Activated CD8-positive, alpha-beta T cell treated with anti-CD3 and anti-CD28 coated beads, Interleukin-2, amount 10 ng/mL, durations not matched to agents 7 days and 5 days (primary cell): ENCODE results near the gene SLC13A5. TPM values are rescaled to one million over a fixed set of nuclear protein-coding genes. Genes with fewer than 3 reads are reported as not detected.
"Not testable (repeated sequence)": the region's sequence is repeated elsewhere in the genome, so short reads cannot be mapped to it uniquely, and the experiment has no call there.

Experiments used
- ATAC-seq: fragments of 150-1000 bp; cut with Tn5 transposase; one replicate; pipeline ENCODE4 v1.10.0; 2021; ENCODE audit warnings: moderate library complexity
- CTCF ChIA-PET: fragments of 350-600 bp; sonication (Branson Sonifier 250); formaldehyde crosslinking; loops from one replicate; lab custom pipeline; 2021; ENCODE audit warnings: antibody characterized with exemption; lab: Charles Lee
- POLR2A ChIA-PET: fragments of 350-600 bp; sonication (Branson Sonifier 250); formaldehyde crosslinking; loops from one replicate; lab custom pipeline; 2021; ENCODE audit warnings: antibody characterized with exemption; lab: Charles Lee
- DNase-seq: peaks from one replicate; pipeline ENCODE4 v3.0.0-alpha.2; 2020
- H3K27ac Mint-ChIP-seq: one replicate; pipeline ENCODE4 v1.8.0; 2021; ENCODE audit warnings: mild to moderate bottlenecking, mixed read lengths
- H3K27me3 Mint-ChIP-seq: one replicate; pipeline ENCODE4 v1.8.0; 2021; ENCODE audit warnings: low read depth, mixed read lengths
- H3K36me3 Mint-ChIP-seq: one replicate; pipeline ENCODE4 v1.8.0; 2021; ENCODE audit warnings: low read depth, mixed read lengths
- H3K4me1 Mint-ChIP-seq: one replicate; pipeline ENCODE4 v1.8.0; 2021; ENCODE audit warnings: low read depth, mixed read lengths
- H3K4me3 Mint-ChIP-seq: one replicate; pipeline ENCODE4 v1.8.0; 2021; ENCODE audit warnings: mild to moderate bottlenecking, mixed read lengths
- H3K9me3 Mint-ChIP-seq: one replicate; pipeline ENCODE4 v1.8.0; 2022; ENCODE audit warnings: mixed read lengths; ENCODE audit not compliant: insufficient read depth
- total RNA-seq, 2 experiments: library from RNA; stranded (reverse); gene quantifications; one replicate each; pipeline ENCODE4 v1.2.3, GENCODE V29; 2021

Gene SLC13A5
- total RNA-seq, 2 experiments from 2014 or later, result not detected

DNA sequence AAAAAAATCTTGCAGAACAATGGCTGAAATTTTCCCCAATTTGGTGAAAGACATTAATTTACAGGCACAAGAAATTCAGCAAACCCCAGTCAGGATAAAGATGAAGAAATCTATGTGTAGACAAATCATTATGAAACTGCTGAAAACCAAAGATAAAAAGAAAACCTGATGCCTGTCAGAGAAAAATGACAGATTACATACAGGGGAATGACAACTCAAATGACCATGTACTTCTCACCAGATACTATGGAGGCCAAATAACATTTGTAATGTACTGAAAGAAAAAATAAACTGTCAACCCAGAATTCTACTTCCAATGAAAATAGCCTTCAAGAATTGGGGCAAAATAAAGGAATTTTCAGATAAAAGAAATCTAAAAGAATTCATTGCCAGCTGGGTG is 35.4 kb upstream of the SLC13A5 start:
- DNase-seq (no peak), ATAC-seq (no peak)
- Mint-ChIP-seq H3K27me3 (peaks cover 27% of the 10 kb centered on the region), H3K27ac (no peak overlapping the region), H3K9me3 (no peaks in the 10 kb centered on the region), H3K4me3 (no peak overlapping the region), H3K36me3 (no peaks in the 10 kb centered on the region), H3K4me1 (peaks cover 22% of the 10 kb centered on the region)
- CTCF ChIA-PET, result interaction anchor here (1.5 kb wide), 1 partner anchor 84 kb away, joined by 4 read pairs; no protein-coding TSS in a partner anchor
- POLR2A ChIA-PET, result interaction anchor here (1.5 kb wide), 1 partner anchor 11 kb away, joined by 5 read pairs; no protein-coding TSS in a partner anchor

DNA sequence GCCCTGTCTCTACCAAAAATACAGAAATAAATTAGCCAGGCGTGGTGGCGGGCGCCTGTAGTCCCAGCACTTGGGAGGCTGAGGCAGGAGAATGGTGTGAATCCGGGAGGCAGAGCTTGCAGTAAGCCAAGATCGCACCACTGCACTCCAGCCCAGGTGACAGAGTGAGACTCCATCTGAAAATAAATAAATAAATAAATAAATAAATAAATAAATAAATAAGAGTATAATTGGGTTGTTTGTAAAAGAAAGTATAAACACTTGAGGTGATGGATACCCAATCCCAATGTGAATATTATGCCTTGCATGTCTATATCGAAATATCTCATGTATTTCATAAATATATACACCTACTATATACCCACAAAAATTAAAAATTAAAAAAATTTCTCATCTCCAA is 33.5 kb upstream of the SLC13A5 start:
- ATAC-seq, H3K27ac Mint-ChIP-seq, H3K36me3 Mint-ChIP-seq, DNase-seq, POLR2A ChIA-PET, CTCF ChIA-PET, H3K4me3 Mint-ChIP-seq, H3K4me1 Mint-ChIP-seq, H3K9me3 Mint-ChIP-seq: not testable (repeated sequence)
- H3K27me3 Mint-ChIP-seq, result peaks cover 42% of the 10 kb centered on the region

DNA sequence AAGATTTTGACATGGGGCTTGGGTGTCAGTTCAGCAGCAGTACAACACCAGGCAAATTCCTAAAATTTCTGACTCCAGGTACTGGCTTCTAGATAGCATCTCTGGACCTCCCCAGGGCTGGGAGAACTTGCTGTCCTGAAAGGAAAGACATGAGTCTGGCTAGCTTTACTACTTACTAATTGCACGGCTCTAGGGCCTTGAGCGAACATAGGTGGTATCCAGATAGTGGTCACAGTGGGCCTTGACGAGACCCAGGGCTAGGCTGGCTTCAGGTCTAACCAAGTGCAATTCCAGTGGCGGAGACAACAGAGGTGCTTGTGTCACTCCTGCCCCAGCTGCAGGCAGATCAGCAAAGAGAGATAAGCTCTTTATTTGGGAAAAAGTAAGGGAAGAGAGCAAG is 16.4 kb upstream of the SLC13A5 start:
- DNase-seq (no peak), ATAC-seq (no peak)
- no peaks in the 10 kb centered on the region for H3K36me3 Mint-ChIP-seq
- ChIA-PET CTCF (no interaction called here), POLR2A (no interaction called here)
- H3K27me3 Mint-ChIP-seq, result peaks cover 34% of the 10 kb centered on the region
- H3K4me3 Mint-ChIP-seq, result no peak overlapping the region
- H3K9me3 Mint-ChIP-seq, result no peaks in the 10 kb centered on the region
- no peak overlapping the region for H3K27ac Mint-ChIP-seq
- no peaks in the 10 kb centered on the region for H3K4me1 Mint-ChIP-seq

DNA sequence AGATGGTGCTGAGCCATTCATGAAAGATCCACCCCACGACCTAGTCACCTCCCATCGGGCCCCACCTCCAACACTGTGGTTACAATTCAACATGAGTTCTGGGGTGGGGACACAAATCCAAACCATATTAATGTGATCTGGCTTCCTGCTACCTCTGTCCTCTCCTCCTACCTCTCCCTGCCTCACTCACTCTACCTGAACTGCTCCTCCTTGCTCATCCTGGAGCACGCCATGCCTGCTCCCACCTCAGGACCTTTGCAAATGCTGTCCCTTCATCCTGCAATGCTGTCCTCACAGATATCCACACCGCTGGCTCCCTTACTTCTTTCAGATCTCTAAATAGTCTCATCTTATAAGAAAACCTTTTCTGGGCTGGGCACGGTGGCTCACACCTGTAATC is 10.8 kb upstream of the SLC13A5 start:
- CTCF ChIA-PET, result no interaction called here
- peaks cover 49% of the 10 kb centered on the region for H3K27me3 Mint-ChIP-seq
- H3K36me3 Mint-ChIP-seq, result no peaks in the 10 kb centered on the region
- DNase-seq, result no peak
- H3K4me3 Mint-ChIP-seq, result no peak overlapping the region
- no peak for ATAC-seq
- no peak overlapping the region for H3K27ac Mint-ChIP-seq
- POLR2A ChIA-PET, result no interaction called here
- no peaks in the 10 kb centered on the region for H3K4me1 Mint-ChIP-seq
- no peaks in the 10 kb centered on the region for H3K9me3 Mint-ChIP-seq

DNA sequence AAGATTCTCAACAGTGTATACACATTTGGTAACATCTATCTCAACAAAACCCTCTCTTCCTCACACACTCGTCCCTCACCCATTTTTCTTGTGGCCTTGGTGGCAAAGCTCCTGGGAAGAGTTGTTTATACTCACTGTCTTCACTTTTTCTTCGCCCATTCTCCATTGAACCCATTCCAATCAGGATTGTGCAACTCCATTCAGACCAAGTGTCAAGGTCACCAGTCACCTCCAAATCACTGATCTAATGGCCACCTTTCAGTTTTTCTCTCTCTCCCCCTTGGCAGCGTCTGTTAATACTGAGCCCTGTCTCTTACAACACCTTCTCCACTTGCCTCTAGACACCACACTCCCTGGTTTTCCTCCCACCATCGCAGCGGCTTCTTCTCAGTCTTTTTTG is 8.6 kb upstream of the SLC13A5 start:
- H3K27me3 Mint-ChIP-seq, result peaks cover 49% of the 10 kb centered on the region
- H3K4me3 Mint-ChIP-seq, result no peak overlapping the region
- no peaks in the 10 kb centered on the region for H3K9me3 Mint-ChIP-seq

DNA sequence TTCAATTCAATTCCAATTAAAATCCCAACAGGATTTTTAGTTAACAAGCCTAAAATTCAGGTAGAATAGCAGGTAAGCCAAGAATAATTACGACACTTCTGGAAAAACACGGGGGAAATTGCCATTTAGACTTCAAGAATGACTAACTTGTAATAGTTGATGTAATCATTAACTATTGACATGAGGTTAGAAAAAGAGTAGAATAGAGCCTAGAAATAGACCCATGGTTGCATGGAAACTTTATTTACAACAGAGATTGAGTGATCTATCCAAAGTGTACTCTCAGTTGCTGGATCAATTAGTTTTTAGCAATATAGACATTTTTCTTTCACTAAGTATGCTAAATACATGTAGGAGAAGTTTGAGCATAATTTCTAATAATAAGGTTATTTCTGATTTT is 3.6 kb upstream of the SLC13A5 start:
- Mint-ChIP-seq H3K27me3 (peaks cover 60% of the 10 kb centered on the region), H3K36me3 (no peaks in the 10 kb centered on the region), H3K4me1 (peaks cover 22% of the 10 kb centered on the region), H3K9me3 (no peaks in the 10 kb centered on the region), H3K4me3 (no peak overlapping the region), H3K27ac (no peak overlapping the region)
- ATAC-seq (no peak), DNase-seq (no peak)
- ChIA-PET POLR2A (no interaction called here), CTCF (no interaction called here)

More for the DNA sequence above, 8.6 kb upstream of the SLC13A5 start:
- DNase-seq, result no peak
- Mint-ChIP-seq H3K27ac (no peak overlapping the region), H3K36me3 (no peaks in the 10 kb centered on the region), H3K4me1 (no peaks in the 10 kb centered on the region)
- CTCF ChIA-PET, result no interaction called here
- POLR2A ChIA-PET, result no interaction called here
- no peak for ATAC-seq

DNA sequence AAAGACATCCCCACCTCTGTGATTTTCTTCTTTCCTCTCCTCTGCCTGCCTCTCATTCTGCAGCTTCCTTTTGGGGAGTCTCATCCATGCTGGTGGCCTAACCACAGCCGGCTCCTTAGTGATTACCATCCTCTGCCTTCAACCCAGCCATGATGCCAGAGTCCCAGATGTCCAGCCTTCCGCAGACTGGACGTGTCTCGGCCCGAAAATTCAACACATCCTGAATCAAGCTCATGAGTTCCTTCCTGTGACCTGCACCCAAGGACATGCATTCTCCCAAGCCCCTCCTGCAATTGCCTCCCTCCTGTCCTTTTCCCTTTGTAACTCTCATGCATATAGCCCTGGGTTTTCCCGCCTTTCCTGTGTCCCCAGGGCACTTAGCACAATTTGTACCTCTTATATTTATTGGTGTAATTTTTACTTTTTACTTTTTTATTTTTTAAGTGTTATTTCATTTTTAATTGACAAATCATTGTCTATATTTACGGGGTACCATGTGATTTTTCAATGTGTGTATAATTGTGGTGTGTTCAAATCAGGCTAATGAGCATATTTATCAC is 1.2 kb upstream of the SLC13A5 start:
- H3K27me3 Mint-ChIP-seq, result peaks cover 53% of the 10 kb centered on the region
- H3K4me1 Mint-ChIP-seq, result peaks cover 25% of the 10 kb centered on the region
- no peak overlapping the region for H3K4me3 Mint-ChIP-seq
- no peaks in the 10 kb centered on the region for H3K9me3 Mint-ChIP-seq
- H3K27ac Mint-ChIP-seq, result no peak overlapping the region
- no peaks in the 10 kb centered on the region for H3K36me3 Mint-ChIP-seq
- ATAC-seq (no peak), DNase-seq (no peak)
- ChIA-PET POLR2A (no interaction called here), CTCF (no interaction called here)

DNA sequence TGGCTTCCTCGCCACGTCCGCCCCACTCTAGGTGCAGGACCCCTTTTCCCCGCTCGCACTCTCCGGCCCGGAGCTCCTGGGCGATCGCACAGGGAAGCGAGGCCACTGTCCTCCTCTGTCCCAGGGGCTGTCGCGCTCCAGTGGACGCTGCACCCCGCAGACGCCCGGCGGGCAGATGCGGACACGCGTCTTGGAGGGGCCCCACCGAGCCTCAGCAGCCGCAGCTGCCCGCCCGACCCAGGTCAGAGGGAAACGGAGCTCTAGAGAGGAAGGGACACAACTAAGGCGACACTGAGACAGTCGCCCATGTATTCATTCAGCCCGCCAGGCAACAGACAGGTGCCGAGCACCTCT is 726 bp upstream of the SLC13A5 start:
- ChIA-PET POLR2A (no interaction called here), CTCF (no interaction called here)
- Mint-ChIP-seq H3K9me3 (no peaks in the 10 kb centered on the region), H3K36me3 (no peaks in the 10 kb centered on the region), H3K4me1 (peaks cover 25% of the 10 kb centered on the region), H3K4me3 (no peak overlapping the region), H3K27me3 (peaks cover 54% of the 10 kb centered on the region), H3K27ac (no peak overlapping the region)
- no peak for DNase-seq
- ATAC-seq, result no peak

DNA sequence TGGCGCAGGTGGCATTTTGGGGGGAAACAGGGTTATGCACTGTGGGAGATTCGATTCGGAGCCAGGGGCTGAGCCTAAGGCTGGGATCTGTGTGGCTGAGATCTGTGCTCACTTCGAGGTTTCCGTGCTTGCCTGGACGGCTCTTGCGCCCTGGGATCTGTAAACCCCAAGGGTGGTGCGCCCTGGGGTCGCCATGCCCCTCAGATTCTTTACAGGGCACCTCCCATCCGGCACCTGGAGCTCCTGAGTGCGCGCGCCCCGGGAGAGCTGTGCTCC is 377 bp downstream of the SLC13A5 start:
- DNase-seq (no peak), ATAC-seq (no peak)
- H3K36me3 Mint-ChIP-seq, result no peaks in the 10 kb centered on the region
- H3K9me3 Mint-ChIP-seq, result no peaks in the 10 kb centered on the region
- H3K4me1 Mint-ChIP-seq, result peaks cover 25% of the 10 kb centered on the region
- H3K27ac Mint-ChIP-seq, result no peak overlapping the region
- ChIA-PET CTCF (interaction anchor here (1.2 kb wide), 1 partner anchor 46 kb away, joined by 3 read pairs; no protein-coding TSS in a partner anchor), POLR2A (no interaction called here)
- peak overlapping the region; percentile 10 for H3K4me3 Mint-ChIP-seq
- peaks cover 59% of the 10 kb centered on the region for H3K27me3 Mint-ChIP-seq

DNA sequence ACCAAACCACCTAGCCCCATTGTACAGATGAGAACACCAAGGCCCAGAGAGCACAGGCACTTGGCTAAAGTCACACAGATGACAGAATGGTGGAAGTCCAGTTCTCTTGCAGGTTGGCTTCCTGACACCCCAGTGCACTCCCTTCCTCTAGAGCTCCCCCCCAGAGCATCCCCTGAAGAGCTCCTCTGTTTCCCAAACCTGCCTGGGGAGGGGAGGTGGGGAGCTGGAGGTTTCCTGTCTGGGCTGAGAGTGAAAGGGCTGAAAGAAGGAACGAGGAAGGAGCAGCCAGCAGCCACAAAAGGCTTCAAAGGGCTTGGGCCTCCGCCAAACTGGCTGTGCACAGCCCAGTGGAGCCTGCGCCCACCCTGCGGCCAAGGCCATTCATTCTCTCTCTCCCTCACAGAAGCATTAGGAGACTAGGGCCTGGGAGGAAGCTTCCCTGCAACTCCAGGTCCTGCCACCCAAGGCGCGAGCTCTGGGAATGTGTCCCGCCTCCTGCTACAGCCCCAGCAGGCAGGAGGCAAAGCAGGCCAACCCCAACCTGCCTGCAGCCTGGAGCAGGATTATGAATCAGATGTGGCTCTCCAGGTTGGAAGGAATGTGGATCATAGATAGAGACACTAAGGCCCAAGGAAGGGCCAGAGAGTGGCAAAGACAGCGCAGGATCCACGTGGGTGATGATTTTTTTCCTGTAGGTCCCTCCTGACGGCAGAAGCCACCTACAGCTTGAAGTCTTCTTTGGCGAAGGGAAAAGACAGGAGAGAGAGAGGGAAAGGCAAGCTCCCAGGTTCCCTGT is 913 bp downstream of the SLC13A5 start:
- ChIA-PET CTCF (interaction anchor here (1.2 kb wide), 1 partner anchor 46 kb away, joined by 3 read pairs; no protein-coding TSS in a partner anchor), POLR2A (no interaction called here)
- Mint-ChIP-seq H3K27me3 (peaks cover 59% of the 10 kb centered on the region), H3K4me3 (no peak overlapping the region), H3K27ac (no peak overlapping the region), H3K36me3 (no peaks in the 10 kb centered on the region), H3K9me3 (no peaks in the 10 kb centered on the region), H3K4me1 (peaks cover 25% of the 10 kb centered on the region)
- no peak for ATAC-seq
- DNase-seq, result no peak

DNA sequence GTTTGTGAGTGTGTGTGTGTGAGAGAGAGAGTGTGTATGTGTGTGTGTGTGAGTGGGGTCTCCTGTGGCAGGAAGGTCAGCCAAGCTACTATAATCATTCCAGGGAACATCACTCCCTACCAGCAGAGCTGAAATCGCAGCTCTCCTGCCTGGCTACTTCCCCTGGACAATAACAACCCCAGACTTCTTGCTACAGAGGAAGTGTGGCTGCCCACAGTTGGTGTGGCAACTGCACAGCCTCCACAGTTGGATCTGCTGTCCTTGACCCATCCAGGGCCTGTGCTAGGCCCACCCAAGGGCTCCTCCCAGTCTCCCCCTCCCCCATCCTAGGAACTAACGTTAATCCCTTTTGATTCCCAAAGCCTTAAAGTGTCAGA is 1.5 kb downstream of the SLC13A5 start:
- no peak overlapping the region for H3K4me3 Mint-ChIP-seq
- POLR2A ChIA-PET, result no interaction called here

DNA sequence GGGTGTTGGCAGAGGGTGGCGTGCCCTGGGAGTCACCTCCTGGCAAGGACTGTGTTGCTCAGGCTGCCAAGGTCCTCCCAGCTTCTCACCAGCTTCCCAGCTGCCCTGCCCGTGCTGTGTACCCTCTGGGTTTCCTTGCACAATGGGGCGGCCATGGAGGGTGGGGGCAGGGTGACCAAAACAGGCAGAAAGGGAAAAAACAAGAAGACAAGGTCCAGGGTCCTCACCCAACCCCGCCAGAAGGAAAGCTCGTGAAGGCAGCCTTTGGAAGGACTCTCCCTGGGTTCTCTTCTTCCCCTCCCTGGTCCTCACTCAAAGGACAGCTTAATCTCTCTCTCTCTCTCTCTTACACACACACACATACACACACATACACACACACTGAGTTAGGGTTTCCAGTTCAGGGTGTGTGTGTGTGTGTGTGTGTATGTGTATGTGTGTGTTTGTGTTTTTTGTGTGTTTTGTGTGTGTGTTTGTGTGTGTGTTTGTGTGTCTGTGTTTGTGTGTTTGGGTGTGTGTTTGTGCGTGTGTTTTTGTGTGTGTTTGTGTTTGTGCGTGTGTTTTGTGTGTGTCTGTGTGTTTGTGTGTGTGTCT is 2.0 kb downstream of the SLC13A5 start:
- ChIA-PET CTCF (no interaction called here), POLR2A (no interaction called here)
- H3K4me1 Mint-ChIP-seq, result peaks cover 25% of the 10 kb centered on the region
- H3K27me3 Mint-ChIP-seq, result peaks cover 55% of the 10 kb centered on the region
- H3K4me3 Mint-ChIP-seq, result no peak overlapping the region
- no peak overlapping the region for H3K27ac Mint-ChIP-seq
- no peak for DNase-seq
- H3K36me3 Mint-ChIP-seq, result no peaks in the 10 kb centered on the region
- no peaks in the 10 kb centered on the region for H3K9me3 Mint-ChIP-seq
- no peak for ATAC-seq

More for the DNA sequence above, 1.5 kb downstream of the SLC13A5 start:
- ATAC-seq, result no peak
- no peaks in the 10 kb centered on the region for H3K36me3 Mint-ChIP-seq
- H3K27ac Mint-ChIP-seq, result no peak overlapping the region
- no peaks in the 10 kb centered on the region for H3K9me3 Mint-ChIP-seq
- peaks cover 57% of the 10 kb centered on the region for H3K27me3 Mint-ChIP-seq
- DNase-seq, result no peak
- CTCF ChIA-PET, result no interaction called here
- peaks cover 25% of the 10 kb centered on the region for H3K4me1 Mint-ChIP-seq
